OCI-LY7 (cell line): ENCODE results near the gene PRDM1. TPM values are rescaled to one million over a fixed set of nuclear protein-coding genes. Genes with fewer than 3 reads are reported as not detected.

Experiments used
- BruUV-seq: library from RNA; stranded (reverse); fragments of 400-500 nt; replicated peaks from 2 replicates; lab custom pipeline; 2021; lab: Mats Ljungman, UMichigan
- CTCF ChIA-PET: fragments of 300-600 bp; sonication (Branson Sonifier 250); formaldehyde crosslinking; loops from one replicate; lab custom pipeline; 2022; ENCODE audit warnings: antibody characterized with exemption; ENCODE audit not compliant: unreplicated experiment; lab: Charles Lee
- POLR2A ChIA-PET: fragments of 300-600 bp; sonication (Branson Sonifier 250); formaldehyde crosslinking; loops from one replicate; lab custom pipeline; 2022; ENCODE audit warnings: antibody characterized with exemption; lab: Charles Lee
- DNase-seq: peaks from one replicate; pipeline ENCODE4 v3.0.0-alpha.2; 2015; ENCODE audit warnings: low spot score
- H2AFZ ChIP-seq: fragments of 200-600 bp; sonication (generic), shearing (Covaris generic); 2 replicates; pipeline ENCODE4 v1.6.1; 2014; ENCODE audit warnings: mild to moderate bottlenecking, antibody characterized with exemption, low read length, moderate library complexity
- H3K27ac ChIP-seq: fragments of 200-600 bp; sonication (generic); 2 replicates; pipeline ENCODE4 v1.5.1; 2014; ENCODE audit warnings: mixed run types, low read depth, mild to moderate bottlenecking, moderate library complexity, low read length, inconsistent platforms; ENCODE audit not compliant: poor library complexity, severe bottlenecking
- H3K36me3 ChIP-seq: fragments of 200-600 bp; sonication (generic); 2 replicates; pipeline ENCODE4 v1.6.1; 2014; ENCODE audit warnings: mild to moderate bottlenecking, antibody characterized with exemption, low read length, moderate library complexity, mixed read lengths; ENCODE audit not compliant: insufficient read depth
- H3K4me1 ChIP-seq: fragments of 200-600 bp; sonication (generic); 2 replicates; pipeline ENCODE4 v1.5.1; 2014; ENCODE audit warnings: mild to moderate bottlenecking, low read length; ENCODE audit not compliant: insufficient read depth, poor library complexity, severe bottlenecking
- H3K4me2 ChIP-seq: fragments of 200-600 bp; sonication (generic); 2 replicates; pipeline ENCODE4 v1.6.1; 2014; ENCODE audit warnings: mild to moderate bottlenecking, low read length
- H3K4me3 ChIP-seq: fragments of 200-600 bp; sonication (generic); 2 replicates; pipeline ENCODE4 v1.5.1; 2014; ENCODE audit warnings: mild to moderate bottlenecking, low read depth, low read length; ENCODE audit not compliant: poor library complexity, severe bottlenecking
- H3K79me2 ChIP-seq: fragments of 200-600 bp; sonication (generic); 2 replicates; pipeline ENCODE4 v1.6.1; 2016; ENCODE audit warnings: low read depth, mild to moderate bottlenecking, low read length, moderate library complexity, mixed read lengths; ENCODE audit not compliant: insufficient read depth
- H3K9me2 ChIP-seq: fragments of 200-600 bp; sonication (generic); 2 replicates; pipeline ENCODE4 v1.6.1; 2016; ENCODE audit warnings: mild to moderate bottlenecking, low read length, mixed read lengths; ENCODE audit not compliant: insufficient read depth
- H3K9me3 ChIP-seq: fragments of 200-600 bp; sonication (generic); 2 replicates; pipeline ENCODE4 v1.6.1; 2014; ENCODE audit warnings: mild to moderate bottlenecking, mixed run types, low read length, mixed read lengths
- H4K20me1 ChIP-seq: fragments of 200-600 bp; sonication (generic); 2 replicates; pipeline ENCODE4 v1.6.1; 2014; ENCODE audit warnings: mild to moderate bottlenecking, antibody characterized with exemption, low read length, moderate library complexity, mixed read lengths; ENCODE audit not compliant: insufficient read depth
- CTCF ChIP-seq: fragments of 200-600 bp; sonication (generic); conservative IDR thresholded peaks from 2 replicates; pipeline ENCODE4 v1.5.1; 2014; ENCODE audit warnings: mild to moderate bottlenecking, antibody characterized with exemption, low read length, moderate library complexity, mixed read lengths
- EZH2phosphoT487 ChIP-seq: fragments of 200-600 bp; sonication (generic); IDR thresholded peaks from 2 replicates; pipeline ENCODE4 v1.6.1; 2018; ENCODE audit warnings: low read depth, borderline replicate concordance, mild to moderate bottlenecking, mixed run types, antibody characterized with exemption, low read length, moderate library complexity, mixed read lengths
- intact Hi-C: fragments of 100-400 bp; cut with micrococcal nuclease; formaldehyde crosslinking; loops from one replicate; pipeline ENCODE4 v1.10.0; 2022; ENCODE audit not compliant: unreplicated experiment
- total RNA-seq, 2 experiments: library from RNA; depleted of rRNA in 1 of 2; stranded (reverse); fragments of >200 nt in 1 of 2; shearing (Covaris generic) in 1 of 2; gene quantifications; 2 replicates each; pipeline ENCODE4 v1.2.3, GENCODE V29; 2014 to 2022

The PRDM1 gene
- total RNA-seq, 2 experiments from 2014 or later: 1.5 to 3.3 TPM

GRCh38 chr6:106080763-106081095, 5.4 kb upstream of the PRDM1 start:
- intact Hi-C loops: loop anchor here (5.0 kb wide), 2 partner anchors 183 to 208 kb away; no protein-coding TSS in a partner anchor

GRCh38 chr6:106081715-106082114, 4.4 kb upstream of the PRDM1 start:
- DNase-seq: no peak
- Histone ChIP-seq H2AFZ (no peak overlapping the region), H4K20me1 (no peaks in the 10 kb centered on the region), H3K9me2 (no peaks in the 10 kb centered on the region), H3K4me3 (no peak overlapping the region), H3K79me2 (peaks cover 3% of the 10 kb centered on the region; the same call in 1 of the 2 replicates), H3K9me3 (no peaks in the 10 kb centered on the region), H3K27ac (no peak overlapping the region), H3K4me2 (no peak overlapping the region), H3K4me1 (peaks cover 33% of the 10 kb centered on the region), H3K36me3 (no peaks in the 10 kb centered on the region)
- CTCF ChIA-PET: no interaction called here
- TF ChIP-seq EZH2phosphoT487 (no peak), CTCF (no peak)
- intact Hi-C loops: loop anchor here (5.0 kb wide), 2 partner anchors 184 to 209 kb away; no protein-coding TSS in a partner anchor
- no TSS peak for BruUV-seq
- POLR2A ChIA-PET: interaction anchor here (0.6 kb wide), 1 partner anchor 32 kb away, joined by 3 read pairs; no protein-coding TSS in a partner anchor

More at GRCh38 chr6:106080763-106081095, 5.4 kb upstream of the PRDM1 start:
- ChIA-PET CTCF (no interaction called here), POLR2A (interaction anchor here (0.9 to 1.2 kb wide), 2 partner anchors 12 to 331 kb away, joined by 4 to 5 read pairs; no protein-coding TSS in a partner anchor)
- peaks cover 29% of the 10 kb centered on the region for H3K4me1 ChIP-seq
- DNase-seq: no peak
- H3K79me2 ChIP-seq: no peaks in the 10 kb centered on the region
- no peaks in the 10 kb centered on the region for H3K9me2 ChIP-seq
- H3K27ac ChIP-seq: no peak overlapping the region
- TF ChIP-seq EZH2phosphoT487 (no peak), CTCF (no peak)
- BruUV-seq: no TSS peak
- H3K36me3 ChIP-seq: no peaks in the 10 kb centered on the region
- no peak overlapping the region for H3K4me2 ChIP-seq
- H3K4me3 ChIP-seq: no peak overlapping the region
- H4K20me1 ChIP-seq: no peaks in the 10 kb centered on the region
- no peaks in the 10 kb centered on the region for H3K9me3 ChIP-seq
- H2AFZ ChIP-seq: no peak overlapping the region

- Histone ChIP-seq H3K27ac (no peak overlapping the region), H3K9me2 (no peaks in the 10 kb centered on the region), H3K4me2 (no peak overlapping the region), H3K79me2 (peaks cover 7% of the 10 kb centered on the region; the same call in 1 of the 2 replicates), H2AFZ (no peak overlapping the region), H4K20me1 (no peaks in the 10 kb centered on the region), H3K4me1 (peaks cover 44% of the 10 kb centered on the region), H3K9me3 (no peaks in the 10 kb centered on the region), H3K36me3 (no peaks in the 10 kb centered on the region), H3K4me3 (no peak overlapping the region)
- TF ChIP-seq CTCF: no peak
- no peak for TF ChIP-seq EZH2phosphoT487
- BruUV-seq: no TSS peak
- POLR2A ChIA-PET: interaction anchor here (1.0 to 2.3 kb wide), 6 partner anchors 7 to 341 kb away, joined by 3 to 7 read pairs (median 4); no protein-coding TSS in a partner anchor
- intact Hi-C loops: loop anchor here (5.0 kb wide), 2 partner anchors 186 to 211 kb away; no protein-coding TSS in a partner anchor
- DNase-seq: no peak
- CTCF ChIA-PET: interaction anchor here (0.9 to 1.4 kb wide), 2 partner anchors 10 to 59 kb away, joined by 3 to 4 read pairs; no protein-coding TSS in a partner anchor
Observed at GRCh38 chr6:106082735-106083398, 3.3 kb upstream of the PRDM1 start.
